Measurements from ENCODE around the gene SLC35F5. TPM values are rescaled to one million over a fixed set of nuclear protein-coding genes. Genes with fewer than 3 reads are reported as not detected.

Gene SLC35F5
- total and polyA plus RNA-seq, 4 donors: 15.3 to 70.8 (median 44.6) TPM

GRCh38 chr2:113723411-113723810, 33.0 kb downstream of the SLC35F5 start:
- Histone ChIP-seq H3K9ac (ENCODE audit: low read depth in 1 of 2, low read length in 2 of 2) (no peak overlapping the region), H3K27ac (ENCODE audit: low read depth in 1 of 2, low read length in 2 of 2) (no peak overlapping the region), H3K9me3 (ENCODE audit: control insufficient read depth in 4 of 4, low read length in 3 of 4) (no peaks in the 10 kb centered on the region), H3K4me3 (ENCODE audit: low read depth in 1 of 3, low read length in 3 of 3) (no peak overlapping the region), H3K4me1 (ENCODE audit: control insufficient read depth in 4 of 4, insufficient read depth in 4 of 4, low read length in 3 of 4) (no peaks in the 10 kb centered on the region), H3K27me3 (ENCODE audit: control insufficient read depth in 4 of 4, insufficient read depth in 4 of 4, low read length in 3 of 4) (no peaks in the 10 kb centered on the region), H3K36me3 (ENCODE audit: control insufficient read depth in 4 of 4, insufficient read depth in 3 of 4, low read depth in 1 of 4, low read length in 3 of 4) (peaks cover 6 to 22% (median 10%) of the 10 kb centered on the region in 4 donors)
- no peak for TF ChIP-seq HNF4A (conservative IDR thresholded peaks at IDR 0.05)
- TF ChIP-seq ATF3 (IDR thresholded peaks at IDR 0.05): no peak
- no peak for TF ChIP-seq ZBTB33 (IDR thresholded peaks at IDR 0.05)
- TF ChIP-seq SP1 (IDR thresholded peaks at IDR 0.05): no peak
- no peak for TF ChIP-seq NR2F2 (IDR thresholded peaks at IDR 0.05)
- TF ChIP-seq FOXA1 (IDR thresholded peaks at IDR 0.05): no peak
- TF ChIP-seq CTCF (IDR thresholded peaks at IDR 0.05; ENCODE audit: low read depth, low read length, missing input control): no peak
- TF ChIP-seq HNF4G (IDR thresholded peaks at IDR 0.05): no peak
- no peak for TF ChIP-seq JUND (IDR thresholded peaks at IDR 0.05)
- TF ChIP-seq FOXA2 (IDR thresholded peaks at IDR 0.05): no peak
- no peak for TF ChIP-seq RAD21 (IDR thresholded peaks at IDR 0.05)
- no peak for TF ChIP-seq YY1 (IDR thresholded peaks at IDR 0.05)
- no peak for TF ChIP-seq MAX (IDR thresholded peaks at IDR 0.05)
- no peak for TF ChIP-seq EGR1 (IDR thresholded peaks at IDR 0.05; ENCODE audit: low read depth in 2 of 2)
- TF ChIP-seq RXRA (IDR thresholded peaks at IDR 0.05): no peak
- no peak for TF ChIP-seq GABPA (IDR thresholded peaks at IDR 0.05 in 1 of 2, conservative IDR thresholded peaks at IDR 0.05 in 1 of 2)
- no peak for TF ChIP-seq REST (IDR thresholded peaks at IDR 0.05)
- DNase-seq (ENCODE audit: low spot score): no peak
- 89% methylated on average over 1 of the region's 1 CpG for WGBS

- TF ChIP-seq RAD21 (IDR thresholded peaks at IDR 0.05) (peak; percentile 61 to 71), EGR1 (IDR thresholded peaks at IDR 0.05; ENCODE audit: low read depth in 2 of 2) (no peak), CTCF (IDR thresholded peaks at IDR 0.05; ENCODE audit: low read depth, low read length, missing input control) (peak; percentile 39), RXRA (IDR thresholded peaks at IDR 0.05) (no peak), REST (IDR thresholded peaks at IDR 0.05) (no peak), JUND (IDR thresholded peaks at IDR 0.05) (no peak), HNF4G (IDR thresholded peaks at IDR 0.05) (no peak)
- H3K9ac ChIP-seq (ENCODE audit: low read depth in 1 of 2, low read length in 2 of 2): no peak overlapping the region
- no peak overlapping the region for H3K27ac ChIP-seq (ENCODE audit: low read depth in 1 of 2, low read length in 2 of 2)
- H3K4me3 ChIP-seq (ENCODE audit: low read depth in 1 of 3, low read length in 3 of 3): no peak overlapping the region
- peaks cover 7 to 33% (median 13%) of the 10 kb centered on the region in 4 donors for H3K36me3 ChIP-seq (ENCODE audit: control insufficient read depth in 4 of 4, insufficient read depth in 3 of 4, low read depth in 1 of 4, low read length in 3 of 4)
- H3K4me1 ChIP-seq (ENCODE audit: control insufficient read depth in 4 of 4, insufficient read depth in 4 of 4, low read length in 3 of 4): no peaks in the 10 kb centered on the region
- DNase-seq (ENCODE audit: low spot score): no peak
- no peaks in the 10 kb centered on the region for H3K27me3 ChIP-seq (ENCODE audit: control insufficient read depth in 4 of 4, insufficient read depth in 4 of 4, low read length in 3 of 4)
- WGBS: 70% methylated on average over 3 of the region's 3 CpGs
- H3K9me3 ChIP-seq (ENCODE audit: control insufficient read depth in 4 of 4, low read length in 3 of 4): no peaks in the 10 kb centered on the region
Observed at GRCh38 chr2:113720167-113720566, 36.3 kb downstream of the SLC35F5 start.

Data from liver (tissue), 9 donors.